HEK293 (cell line): Measurements from ENCODE around the gene PSORS1C1.

Source experiments
- CTCF ChIA-PET: fragments of 350-600 bp; formaldehyde crosslinking; extraction: SDS; loops from one replicate; lab custom pipeline; 2021; ENCODE audit warnings: antibody characterized with exemption; lab: Yijun Ruan, JAX
- POLR2A ChIA-PET: fragments of 300-600 bp; formaldehyde crosslinking; extraction: SDS; loops from one replicate; lab custom pipeline; 2020; ENCODE audit warnings: antibody characterized with exemption, inconsistent platforms; lab: Yijun Ruan, JAX
- H3K27ac ChIP-seq: fragments of 200-500 bp; sonication (Bioruptor generic); 2 replicates; pipeline ENCODE4 v1.5.1; 2014; ENCODE audit warnings: low read depth, low read length, control low read depth, inconsistent platforms; ENCODE audit errors: extremely low read depth
- H3K36me3 ChIP-seq, 2 experiments: fragments of 200-500 bp in 1 of 2; sonication (Bioruptor generic) in 1 of 2; 1 replicate in 1 of 2; 2 replicates in 1 of 2; pipeline ENCODE4 v1.5.1; 2014 to 2017; ENCODE audit warnings: inconsistent platforms in 2 of 2, low read length in 2 of 2; ENCODE audit not compliant: control insufficient read depth in 2 of 2, insufficient read depth in 1 of 2
- H3K4me1 ChIP-seq: fragments of 200-500 bp; sonication (Bioruptor generic); 2 replicates; pipeline ENCODE4 v1.5.1; 2014; ENCODE audit warnings: mild to moderate bottlenecking, low read length, inconsistent platforms; ENCODE audit not compliant: control insufficient read depth, insufficient read depth
- H3K4me3 ChIP-seq: 2 replicates; pipeline ENCODE4 v1.5.1; 2011; ENCODE audit warnings: low read depth, mild to moderate bottlenecking, control low read depth, low read length, moderate library complexity
- H3K9me3 ChIP-seq: fragments of 200-500 bp; sonication (Bioruptor generic); 2 replicates; pipeline ENCODE4 v1.5.1; 2014; ENCODE audit warnings: low read depth, low read length, inconsistent platforms; ENCODE audit not compliant: control insufficient read depth, insufficient read depth
- GLIS2 ChIP-seq: fragments of 450-650 bp; formaldehyde crosslinking; IDR thresholded peaks from 2 replicates; pipeline ENCODE4 v1.5.1; 2016; ENCODE audit warnings: missing biosample characterization, missing genetic modification characterization
- IKZF3 ChIP-seq: fragments of 450-650 bp; IDR thresholded peaks from 2 replicates; pipeline ENCODE4 v1.5.0; 2018; ENCODE audit warnings: missing biosample characterization, mild to moderate bottlenecking, missing genetic modification characterization, moderate library complexity
- KLF1 ChIP-seq: fragments of 450-650 bp; formaldehyde crosslinking; IDR thresholded peaks from 2 replicates; pipeline ENCODE4 v1.5.1; 2016; ENCODE audit warnings: missing biosample characterization, missing genetic modification characterization
- KLF9 ChIP-seq: fragments of 450-650 bp; formaldehyde crosslinking; IDR thresholded peaks from 2 replicates; pipeline ENCODE4 v1.5.1; 2016; ENCODE audit warnings: missing biosample characterization, missing genetic modification characterization, low read depth
- RBAK ChIP-seq: fragments of 450-650 bp; formaldehyde crosslinking; IDR thresholded peaks from 2 replicates; pipeline ENCODE4 v1.5.1; 2016; ENCODE audit warnings: missing biosample characterization, missing genetic modification characterization
- REPIN1 ChIP-seq: fragments of 450-650 bp; formaldehyde crosslinking; IDR thresholded peaks from 2 replicates; pipeline ENCODE4 v1.5.1; 2017; ENCODE audit warnings: missing biosample characterization, missing genetic modification characterization, low read depth
- YY2 ChIP-seq: fragments of 450-650 bp; formaldehyde crosslinking; IDR thresholded peaks from 2 replicates; pipeline ENCODE4 v1.5.1; 2016; ENCODE audit warnings: missing biosample characterization, missing genetic modification characterization
- ZFP41 ChIP-seq: fragments of 450-650 bp; formaldehyde crosslinking; IDR thresholded peaks from 2 replicates; pipeline ENCODE4 v1.5.1; 2016; ENCODE audit warnings: missing biosample characterization, missing genetic modification characterization, borderline replicate concordance
- ZNF133 ChIP-seq: fragments of 450-650 bp; formaldehyde crosslinking; IDR thresholded peaks from 2 replicates; pipeline ENCODE4 v1.5.1; 2016; ENCODE audit warnings: missing biosample characterization, missing genetic modification characterization
- ZNF146 ChIP-seq: fragments of 450-650 bp; formaldehyde crosslinking; IDR thresholded peaks from 2 replicates; pipeline ENCODE4 v1.5.1; 2016; ENCODE audit warnings: missing biosample characterization, missing genetic modification characterization
- ZNF155 ChIP-seq: fragments of 450-650 bp; formaldehyde crosslinking; IDR thresholded peaks from 2 replicates; pipeline ENCODE4 v1.5.1; 2016; ENCODE audit warnings: missing biosample characterization, missing genetic modification characterization
- ZNF266 ChIP-seq: fragments of 450-650 bp; formaldehyde crosslinking; IDR thresholded peaks from 2 replicates; pipeline ENCODE4 v1.5.1; 2016; ENCODE audit warnings: missing biosample characterization, missing genetic modification characterization, low read depth
- ZNF274 ChIP-seq, 2 experiments: fragments of 200-500 bp in 1 of 2; fragments of 450-650 bp in 1 of 2; sonication (Bioruptor generic) in 1 of 2; formaldehyde crosslinking in 1 of 2; IDR thresholded peaks; 2 replicates each; pipeline versions ENCODE4 v1.5.1 to v1.6.1; 2014 to 2016; ENCODE audit warnings: borderline replicate concordance in 1 of 2, inconsistent platforms in 1 of 2, low read length in 1 of 2, missing biosample characterization in 1 of 2, missing genetic modification characterization in 1 of 2
- ZNF335 ChIP-seq: fragments of 450-650 bp; formaldehyde crosslinking; conservative IDR thresholded peaks from 2 replicates; pipeline ENCODE4 v1.5.1; 2016; ENCODE audit warnings: missing biosample characterization, missing genetic modification characterization
- ZNF549 ChIP-seq: fragments of 450-650 bp; IDR thresholded peaks from 2 replicates; pipeline ENCODE4 v1.5.1; 2018; ENCODE audit warnings: missing biosample characterization, missing genetic modification characterization, mild to moderate bottlenecking, inconsistent platforms, moderate library complexity
- ZNF610 ChIP-seq: fragments of 450-650 bp; formaldehyde crosslinking; IDR thresholded peaks from 2 replicates; pipeline ENCODE4 v1.5.1; 2016; ENCODE audit warnings: missing biosample characterization, missing genetic modification characterization, borderline replicate concordance
- ZNF621 ChIP-seq: fragments of 450-650 bp; formaldehyde crosslinking; IDR thresholded peaks from 2 replicates; pipeline ENCODE4 v1.5.1; 2017; ENCODE audit warnings: missing biosample characterization, missing genetic modification characterization
- ZNF654 ChIP-seq: fragments of 450-650 bp; formaldehyde crosslinking; IDR thresholded peaks from 2 replicates; pipeline ENCODE4 v1.5.1; 2016; ENCODE audit warnings: low read depth, missing biosample characterization, missing genetic modification characterization
- ZNF660 ChIP-seq: fragments of 450-650 bp; IDR thresholded peaks from 2 replicates; pipeline ENCODE4 v1.5.1; 2018; ENCODE audit warnings: missing biosample characterization, mild to moderate bottlenecking, missing genetic modification characterization
- ZNF670 ChIP-seq: fragments of 450-650 bp; formaldehyde crosslinking; IDR thresholded peaks from 2 replicates; pipeline ENCODE4 v1.5.1; 2016; ENCODE audit warnings: missing biosample characterization, missing genetic modification characterization, low read depth
- TF ChIP-seq, protein P1 (sequence below): fragments of 450-650 bp; formaldehyde crosslinking; IDR thresholded peaks from 2 replicates; pipeline ENCODE4 v1.5.1; 2016; ENCODE audit warnings: missing biosample characterization, missing genetic modification characterization
- TF ChIP-seq, protein P2 (sequence below): fragments of 450-650 bp; IDR thresholded peaks from 2 replicates; pipeline ENCODE4 v1.5.1; 2018; ENCODE audit warnings: missing biosample characterization, missing genetic modification characterization

PSORS1C1 gene

DNA sequence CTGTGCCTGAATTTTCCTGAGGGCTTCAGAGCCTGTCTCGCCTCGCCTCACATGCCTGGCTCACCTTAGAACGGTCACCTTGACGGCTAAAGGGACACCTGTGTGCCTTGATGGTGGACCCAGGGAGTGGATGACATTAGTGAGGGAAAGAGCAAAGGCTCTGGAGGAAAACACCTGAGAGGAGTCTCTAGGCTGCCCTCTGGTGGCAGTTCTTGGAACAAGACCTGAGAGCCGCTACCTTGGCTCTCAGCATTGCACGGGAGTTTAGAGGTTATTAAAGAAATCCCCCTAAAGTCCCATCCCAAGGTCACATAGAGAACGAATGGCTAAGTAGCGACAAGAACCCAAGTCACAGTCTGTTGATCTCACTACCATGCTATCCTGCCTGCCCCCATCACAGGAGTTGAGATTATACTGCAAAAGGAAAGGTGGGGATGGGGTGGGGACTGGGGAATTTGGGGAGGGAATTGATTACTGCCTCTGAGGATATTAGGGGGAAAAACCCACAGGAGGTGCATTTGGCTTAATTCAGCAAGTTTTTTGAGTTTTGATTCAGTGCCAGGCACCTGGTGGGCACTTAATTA is 13.6 kb downstream of the PSORS1C1 start (continued):
- TF ChIP-seq KLF1 = no peak
- TF ChIP-seq ZNF660 (tag by site-specific recombination) = peak; percentile 36; the same call in 1 of the 2 replicates
- TF ChIP-seq ZNF335 (tag by site-specific recombination) = 0 out of 2 replicates have a peak, but pooled peaks have one; percentile 29
- no peak for TF ChIP-seq ZNF146

DNA sequence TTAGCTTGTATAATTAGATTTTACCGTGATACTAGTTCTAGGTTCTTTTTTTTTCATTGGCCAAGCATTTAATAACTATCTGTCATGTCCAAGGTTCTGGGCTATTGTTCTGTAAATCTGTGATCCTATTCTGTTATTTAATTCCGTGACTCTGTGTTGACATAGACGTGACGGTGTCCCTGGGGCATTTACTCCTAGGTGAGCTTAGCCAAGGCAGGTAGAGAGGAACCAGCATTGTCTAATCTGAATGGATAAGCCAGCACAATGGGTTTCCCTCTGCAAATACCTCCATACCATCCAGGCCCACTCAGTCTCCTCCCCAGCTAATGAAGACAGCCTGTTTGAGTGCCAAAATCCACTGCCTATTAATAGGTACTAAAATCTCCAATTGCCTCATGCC is 14.5 kb downstream of the PSORS1C1 start:
- TF ChIP-seq ZNF610 (no peak), ZNF670 (tag by site-specific recombination) (no peak), ZNF549 (tag by site-specific recombination) (no peak), KLF1 (no peak), ZNF654 (no peak), RBAK (tag by site-specific recombination) (no peak), KLF9 (tag by site-specific recombination) (no peak), YY2 (no peak), ZNF621 (tag by site-specific recombination) (no peak), ZNF133 (tag by site-specific recombination) (no peak), ZNF155 (tag by site-specific recombination) (no peak), IKZF3 (tag by site-specific recombination) (no peak), GLIS2 (tag by site-specific recombination) (no peak)
- TF ChIP-seq, protein P1, sequence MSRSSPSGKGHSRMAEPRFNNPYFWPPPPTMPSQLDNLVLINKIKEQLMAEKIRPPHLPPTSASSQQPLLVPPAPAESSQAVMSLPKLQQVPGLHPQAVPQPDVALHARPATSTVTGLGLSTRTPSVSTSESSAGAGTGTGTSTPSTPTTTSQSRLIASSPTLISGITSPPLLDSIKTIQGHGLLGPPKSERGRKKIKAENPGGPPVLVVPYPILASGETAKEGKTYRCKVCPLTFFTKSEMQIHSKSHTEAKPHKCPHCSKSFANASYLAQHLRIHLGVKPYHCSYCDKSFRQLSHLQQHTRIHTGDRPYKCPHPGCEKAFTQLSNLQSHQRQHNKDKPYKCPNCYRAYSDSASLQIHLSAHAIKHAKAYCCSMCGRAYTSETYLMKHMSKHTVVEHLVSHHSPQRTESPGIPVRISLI (tag by site-specific recombination) = no peak
- Histone ChIP-seq H3K27ac (no peak overlapping the region), H3K4me1 (0 out of 2 replicates have a peak, but pooled peaks cover 3% of the 10 kb centered on the region), H3K9me3 (no peaks in the 10 kb centered on the region), H3K36me3 (no peaks in the 10 kb centered on the region), H3K4me3 (no peak overlapping the region)
- CTCF ChIA-PET = interaction anchor here (0.6 to 11.3 kb wide), 26 partner anchors 11 to 299 kb away, joined by 3 to 100 read pairs (median 4); partner anchors contain the start of genes C6orf15, PSORS1C1 and PSORS1C2
- POLR2A ChIA-PET = interaction anchor here (0.6 kb wide), 1 partner anchor 10 kb away, joined by 5 read pairs; no protein-coding TSS in a partner anchor

- no peak overlapping the region for H3K27ac ChIP-seq
- TF ChIP-seq ZNF266 = no peak
- TF ChIP-seq, all 188 proteins: peak for 0
- Histone ChIP-seq H3K4me3 (no peak overlapping the region), H3K36me3 (no peaks in the 10 kb centered on the region), H3K9me3 (no peaks in the 10 kb centered on the region), H3K4me1 (no peaks in the 10 kb centered on the region)
- POLR2A ChIA-PET = interaction anchor here (0.7 to 1.2 kb wide), 2 partner anchors 11 to 516 kb away, joined by 3 to 6 read pairs; no protein-coding TSS in a partner anchor
- CTCF ChIA-PET = interaction anchor here (0.6 to 11.3 kb wide), 14 partner anchors 9 to 310 kb away, joined by 3 to 100 read pairs (median 3); partner anchors contain the start of genes PSORS1C1, PSORS1C2 and TCF19
Measured at GRCh38 chr6:31130751-31131150, 16.2 kb downstream of the PSORS1C1 start.

GRCh38 chr6:31131595-31131994 is 17.0 kb downstream of the PSORS1C1 start:
- POLR2A ChIA-PET = interaction anchor here (0.6 to 0.7 kb wide), 2 partner anchors 226 to 437 kb away, joined by 3 read pairs; no protein-coding TSS in a partner anchor
- Histone ChIP-seq H3K4me1 (no peaks in the 10 kb centered on the region), H3K9me3 (no peaks in the 10 kb centered on the region)
- TF ChIP-seq ZNF274 (IDR thresholded peaks at IDR 0.05; ENCODE audit: low read length) (no peak), ZNF274 (tag by site-specific recombination; IDR thresholded peaks at IDR 0.05; ENCODE audit: borderline replicate concordance) (no peak), ZFP41 (tag by site-specific recombination) (no peak), ZNF155 (tag by site-specific recombination) (no peak), REPIN1 (tag by site-specific recombination) (no peak)
- TF ChIP-seq, protein P2, sequence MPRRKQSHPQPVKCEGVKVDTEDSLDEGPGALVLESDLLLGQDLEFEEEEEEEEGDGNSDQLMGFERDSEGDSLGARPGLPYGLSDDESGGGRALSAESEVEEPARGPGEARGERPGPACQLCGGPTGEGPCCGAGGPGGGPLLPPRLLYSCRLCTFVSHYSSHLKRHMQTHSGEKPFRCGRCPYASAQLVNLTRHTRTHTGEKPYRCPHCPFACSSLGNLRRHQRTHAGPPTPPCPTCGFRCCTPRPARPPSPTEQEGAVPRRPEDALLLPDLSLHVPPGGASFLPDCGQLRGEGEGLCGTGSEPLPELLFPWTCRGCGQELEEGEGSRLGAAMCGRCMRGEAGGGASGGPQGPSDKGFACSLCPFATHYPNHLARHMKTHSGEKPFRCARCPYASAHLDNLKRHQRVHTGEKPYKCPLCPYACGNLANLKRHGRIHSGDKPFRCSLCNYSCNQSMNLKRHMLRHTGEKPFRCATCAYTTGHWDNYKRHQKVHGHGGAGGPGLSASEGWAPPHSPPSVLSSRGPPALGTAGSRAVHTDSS = no peak
- TF ChIP-seq, all 188 proteins: peak for 0
- no peaks in the 10 kb centered on the region for H3K36me3 ChIP-seq
- no peak overlapping the region for H3K27ac ChIP-seq
- CTCF ChIA-PET = interaction anchor here (0.6 to 11.3 kb wide), 9 partner anchors 16 to 676 kb away, joined by 3 to 100 read pairs (median 4); no protein-coding TSS in a partner anchor
- H3K4me3 ChIP-seq = no peak overlapping the region
